Calu3 (cell line): ENCODE measurements around the gene RPRD1B. TPM values are rescaled to one million over a fixed set of nuclear protein-coding genes. Genes with fewer than 3 reads are reported as not detected.
A peak's percentile ranks its signal among the peaks of the same experiment; 100 is the strongest.

ENCODE experiments used
- BruUV-seq: library from RNA; stranded (reverse); fragments of 400-500 nt; replicated peaks from 2 replicates; lab custom pipeline; 2021; lab: Mats Ljungman, UMichigan
- CTCF ChIA-PET: fragments of 300-600 bp; sonication (Branson Sonifier 250); formaldehyde crosslinking; loops from one replicate; lab custom pipeline; 2022; ENCODE audit warnings: antibody characterized with exemption; lab: Charles Lee
- DNase-seq: peaks from one replicate; pipeline ENCODE4 v3.0.0; 2022
- H3K27ac Mint-ChIP-seq: one replicate; pipeline ENCODE4 v1.8.0; 2022; ENCODE audit warnings: mixed read lengths; ENCODE audit not compliant: unreplicated experiment
- H3K27me3 Mint-ChIP-seq: one replicate; pipeline ENCODE4 v1.8.0; 2022; ENCODE audit warnings: mixed read lengths; ENCODE audit not compliant: unreplicated experiment
- H3K36me3 Mint-ChIP-seq: one replicate; pipeline ENCODE4 v1.8.0; 2022; ENCODE audit warnings: mild to moderate bottlenecking, moderate library complexity, mixed read lengths; ENCODE audit not compliant: insufficient read depth, unreplicated experiment
- H3K4me1 Mint-ChIP-seq: one replicate; pipeline ENCODE4 v1.8.0; 2022; ENCODE audit warnings: mild to moderate bottlenecking, low read depth, mixed read lengths; ENCODE audit not compliant: unreplicated experiment
- H3K4me3 Mint-ChIP-seq: one replicate; pipeline ENCODE4 v1.8.0; 2022; ENCODE audit warnings: mild to moderate bottlenecking, low read depth, moderate library complexity, mixed read lengths; ENCODE audit not compliant: unreplicated experiment
- H3K9me3 Mint-ChIP-seq: one replicate; pipeline ENCODE4 v1.8.0; 2022; ENCODE audit warnings: low read depth, mixed read lengths; ENCODE audit not compliant: unreplicated experiment
- CTCF ChIP-seq: fragments of 200-600 bp; IDR thresholded peaks from one replicate; pipeline ENCODE4 v1.8.0; 2022; ENCODE audit warnings: antibody characterized with exemption; ENCODE audit not compliant: unreplicated experiment
- intact Hi-C: fragments of 100-400 bp; cut with micrococcal nuclease; formaldehyde crosslinking; loops from one replicate; pipeline ENCODE4 v1.10.0; 2022; ENCODE audit not compliant: unreplicated experiment
- total RNA-seq: library from RNA; stranded (reverse); gene quantifications from 2 replicates; pipeline ENCODE4 v1.2.3, GENCODE V29; 2022

The RPRD1B gene
- total RNA-seq, 1 experiment from 2014 or later = 53.5 TPM

- Mint-ChIP-seq H3K27ac (no peak overlapping the region), H3K27me3 (no peaks in the 10 kb centered on the region), H3K36me3 (peaks cover 21% of the 10 kb centered on the region), H3K9me3 (no peaks in the 10 kb centered on the region), H3K4me1 (peaks cover 44% of the 10 kb centered on the region), H3K4me3 (no peak overlapping the region)
- DNase-seq = peak; percentile 37
- BruUV-seq = no TSS peak
- TF ChIP-seq CTCF = no peak
- intact Hi-C loops = no loop called here
- CTCF ChIA-PET = interaction anchor here (0.5 kb wide), 1 partner anchor 12 kb away, joined by 7 read pairs; no protein-coding TSS in a partner anchor
Observed at GRCh38 chr20:37986873-37987601, 46.5 kb upstream of the RPRD1B start.

GRCh38 chr20:37987602-37988290 is 45.8 kb upstream of the RPRD1B start:
- intact Hi-C loops = no loop called here
- no peak for DNase-seq
- Mint-ChIP-seq H3K9me3 (no peaks in the 10 kb centered on the region), H3K27me3 (no peaks in the 10 kb centered on the region), H3K36me3 (peaks cover 15% of the 10 kb centered on the region), H3K27ac (no peak overlapping the region), H3K4me3 (no peak overlapping the region), H3K4me1 (peaks cover 44% of the 10 kb centered on the region)
- CTCF ChIA-PET = interaction anchor here (0.5 kb wide), 1 partner anchor 13 kb away, joined by 7 read pairs; no protein-coding TSS in a partner anchor
- no peak for TF ChIP-seq CTCF
- BruUV-seq = no TSS peak

- Mint-ChIP-seq H3K27ac (no peak overlapping the region), H3K36me3 (peaks cover 8% of the 10 kb centered on the region), H3K9me3 (no peaks in the 10 kb centered on the region), H3K4me1 (peaks cover 44% of the 10 kb centered on the region), H3K27me3 (no peaks in the 10 kb centered on the region), H3K4me3 (no peak overlapping the region)
- intact Hi-C loops = no loop called here
- no peak for TF ChIP-seq CTCF
- no TSS peak for BruUV-seq
- no peak for DNase-seq
- CTCF ChIA-PET = interaction anchor here (0.6 kb wide), 1 partner anchor 26 kb away, joined by 5 read pairs; no protein-coding TSS in a partner anchor
Observed at GRCh38 chr20:37988306-37988954, 45.1 kb upstream of the RPRD1B start.

- H3K27me3 Mint-ChIP-seq = no peaks in the 10 kb centered on the region
- peak; percentile 75 for DNase-seq
- no TSS peak for BruUV-seq
- TF ChIP-seq CTCF = no peak
- no peaks in the 10 kb centered on the region for H3K9me3 Mint-ChIP-seq
- intact Hi-C loops = loop anchor here (1.0 to 5.0 kb wide), 2 partner anchors 87 to 422 kb away; no protein-coding TSS in a partner anchor
- H3K4me1 Mint-ChIP-seq = peaks cover 44% of the 10 kb centered on the region
- CTCF ChIA-PET = no interaction called here
- peaks cover 7% of the 10 kb centered on the region for H3K36me3 Mint-ChIP-seq
- peak overlapping the region; percentile 8 for H3K4me3 Mint-ChIP-seq
- H3K27ac Mint-ChIP-seq = peak overlapping the region; percentile 55
Observed at GRCh38 chr20:37989601-37990295, 43.8 kb upstream of the RPRD1B start.
